ENCODE data around the gene TSTD1. TPM values are rescaled to one million over a fixed set of nuclear protein-coding genes. Genes with fewer than 3 reads are reported as not detected.
"Not testable (repeated sequence)": the region's sequence is repeated elsewhere in the genome, so short reads cannot be mapped to it uniquely, and the experiment has no call there.

The TSTD1 gene
- total RNA-seq, 1 donor from 2014 or later: 51.7 TPM

DNA sequence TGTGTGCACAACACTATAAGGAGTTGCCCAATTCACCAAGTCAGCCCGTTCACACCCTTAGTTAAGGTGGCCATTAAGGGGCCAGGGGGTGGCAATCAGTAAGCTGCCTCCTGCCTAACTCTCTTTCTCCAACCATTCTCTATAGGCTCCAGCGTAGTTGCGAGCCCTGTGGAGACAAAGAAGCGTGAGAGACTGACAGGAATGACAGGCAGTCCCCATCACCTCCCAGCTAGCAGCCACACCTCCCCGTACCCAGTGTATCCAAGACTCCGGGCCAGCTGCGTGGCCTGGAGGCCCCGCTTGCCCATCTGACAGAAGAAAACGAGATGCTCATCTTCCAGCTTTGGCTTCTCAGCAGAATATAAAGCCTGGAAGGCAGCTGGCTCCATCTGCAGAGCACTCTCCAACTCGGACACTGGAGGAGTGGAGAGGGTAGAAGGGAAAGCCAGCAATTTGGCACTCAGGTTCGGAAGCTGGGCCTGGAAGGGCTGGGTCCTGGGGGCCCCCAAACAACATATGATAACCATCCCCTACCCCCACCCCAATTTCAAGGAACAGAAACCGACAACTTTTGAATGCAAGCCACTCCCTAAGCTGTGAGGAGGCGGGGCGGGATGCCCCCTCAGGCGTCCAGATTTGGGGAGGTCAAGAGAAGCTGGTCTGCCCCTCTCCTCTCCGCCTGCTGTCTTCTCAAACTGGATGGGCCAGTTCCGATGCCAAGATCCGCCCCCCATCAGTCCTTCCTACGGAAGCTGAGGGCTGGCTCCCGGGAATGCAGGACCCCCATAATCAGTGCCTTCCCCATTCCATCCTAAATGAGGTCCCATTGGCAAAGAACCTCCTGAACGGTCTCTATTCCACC lies 872 bp downstream of the TSTD1 start:
- no peak for DNase-seq (ENCODE audit: low read depth)

DNA sequence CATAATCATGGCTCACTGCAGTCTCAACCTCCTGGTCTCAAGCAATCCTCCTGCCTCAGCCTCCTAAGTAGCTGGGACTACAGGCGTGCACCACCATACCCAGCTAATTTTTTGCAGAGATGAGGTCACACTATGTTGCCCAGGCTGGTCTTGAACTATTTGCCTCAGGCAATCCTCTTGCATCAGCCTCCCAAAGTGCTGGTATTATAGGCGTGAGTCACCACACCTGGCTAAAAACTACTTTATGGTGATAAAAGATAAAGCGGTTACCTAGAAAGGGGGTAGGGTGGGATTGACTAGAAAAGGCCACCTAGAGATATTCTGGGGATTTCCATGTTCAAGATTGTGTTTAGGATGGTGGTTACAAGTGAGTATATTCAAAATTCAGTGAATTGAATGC lies 5.0 kb downstream of the TSTD1 start:
- no peak for DNase-seq (ENCODE audit: low read depth)

DNA sequence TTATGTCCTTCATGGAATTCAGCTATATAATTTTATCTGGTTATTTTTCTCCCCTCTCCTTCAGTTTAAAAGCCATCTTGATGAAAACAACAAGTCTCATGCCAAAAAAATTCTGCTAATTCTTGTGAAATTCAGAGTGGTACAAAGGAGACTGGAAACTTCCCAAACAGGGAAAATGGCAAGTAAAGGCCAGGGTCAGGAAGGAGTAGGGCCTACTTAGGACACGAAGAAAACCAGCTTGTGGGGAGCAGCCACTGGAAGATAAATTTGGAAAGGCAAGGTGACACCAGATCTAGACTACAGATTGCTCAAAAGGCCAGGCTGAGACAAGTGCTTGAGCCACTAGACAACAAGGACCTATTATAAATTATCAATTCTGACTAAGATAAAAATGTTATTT lies 6.4 kb downstream of the TSTD1 start:
- peak; percentile 49 for DNase-seq (ENCODE audit: low read depth)

GRCh38 chr1:161031874-161032273 lies 6.9 kb downstream of the TSTD1 start:
- DNase-seq (ENCODE audit: low read depth): no peak

- not testable (repeated sequence) for DNase-seq (ENCODE audit: low read depth)
Measured at GRCh38 chr1:161029466-161029865, 9.3 kb downstream of the TSTD1 start.

DNA sequence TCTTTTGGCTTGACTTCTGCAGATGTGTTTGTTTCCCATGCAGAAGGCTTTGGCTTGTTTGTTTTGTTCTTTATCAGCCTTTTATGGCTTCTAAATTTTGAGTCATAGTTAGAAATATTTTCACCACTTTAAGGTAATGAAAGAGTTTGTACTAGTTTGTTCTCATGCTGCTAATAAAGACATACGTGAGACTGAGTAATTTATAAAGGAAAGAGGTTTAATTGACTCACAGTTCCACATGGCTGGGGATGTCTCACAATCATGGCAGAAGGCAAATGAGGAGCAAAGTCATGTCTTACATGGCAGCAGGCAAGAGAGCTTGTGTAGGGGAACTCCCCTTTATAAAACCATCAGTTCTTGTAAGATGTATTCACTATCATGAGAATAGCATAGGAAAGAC lies 11.8 kb downstream of the TSTD1 start:
- DNase-seq (ENCODE audit: low read depth): not testable (repeated sequence)

DNA sequence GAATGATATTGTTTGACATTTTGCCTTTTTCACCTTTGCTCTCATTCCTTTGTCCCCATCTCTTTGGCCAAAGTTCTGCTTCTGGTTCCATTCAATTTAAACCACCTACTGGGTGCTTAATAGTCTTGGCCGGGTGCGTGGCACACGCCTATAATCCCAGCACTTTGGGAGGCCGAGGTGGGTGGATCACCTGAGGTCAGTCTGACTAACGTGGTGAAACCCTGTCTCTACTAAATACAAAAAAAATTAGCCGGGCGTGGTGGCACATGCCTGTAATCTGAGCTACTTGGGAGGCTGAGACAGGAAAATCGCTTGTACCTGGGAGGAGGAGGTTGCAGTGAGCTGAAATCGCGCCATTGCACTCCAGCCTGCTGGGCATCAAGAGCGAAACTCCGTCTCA lies 16.3 kb downstream of the TSTD1 start:
- not testable (repeated sequence) for DNase-seq (ENCODE audit: low read depth)

- DNase-seq (ENCODE audit: low read depth): no peak
Measured at GRCh38 chr1:161021970-161022353, 16.8 kb downstream of the TSTD1 start.

DNA sequence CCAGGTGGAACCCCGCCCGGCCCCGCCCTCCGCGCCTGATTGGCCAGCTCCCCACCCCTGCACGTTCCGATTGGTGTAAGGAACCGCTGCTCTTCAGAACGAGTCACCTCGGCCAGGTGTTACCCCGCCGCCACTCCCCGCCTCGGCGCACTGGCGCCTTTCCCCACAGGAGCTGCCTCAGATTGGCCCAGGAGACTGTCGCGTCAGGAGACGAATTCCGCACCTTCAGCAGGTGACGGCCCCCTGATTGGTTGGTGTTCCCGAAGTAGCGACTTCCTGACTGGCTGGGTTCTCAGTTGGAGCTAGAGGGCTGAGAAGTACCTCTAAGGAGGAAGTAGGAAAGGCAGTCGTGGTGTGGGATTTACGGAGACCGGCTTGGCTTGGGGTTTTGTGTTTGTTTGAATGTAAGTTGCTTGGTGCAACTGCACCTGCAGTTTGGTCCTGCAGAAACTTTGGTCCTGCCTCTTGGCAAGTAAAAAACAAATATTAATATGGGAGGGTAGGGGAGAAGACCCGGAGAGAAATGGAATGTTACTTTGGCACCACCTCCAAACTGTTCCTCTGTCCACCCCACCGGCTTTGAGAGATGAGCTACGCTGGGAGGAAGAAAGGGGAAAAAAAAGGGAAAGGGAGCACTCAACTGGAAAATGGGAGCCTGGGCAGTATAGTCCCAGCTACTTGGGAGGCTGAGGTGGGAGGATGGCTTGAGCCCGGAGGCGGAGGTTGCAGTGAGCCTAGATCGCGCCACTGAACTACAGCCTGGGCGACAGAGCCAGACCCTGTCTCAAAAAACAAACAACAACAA lies 17.4 kb downstream of the TSTD1 start:
- DNase-seq (ENCODE audit: low read depth): peak; percentile 20

DNA sequence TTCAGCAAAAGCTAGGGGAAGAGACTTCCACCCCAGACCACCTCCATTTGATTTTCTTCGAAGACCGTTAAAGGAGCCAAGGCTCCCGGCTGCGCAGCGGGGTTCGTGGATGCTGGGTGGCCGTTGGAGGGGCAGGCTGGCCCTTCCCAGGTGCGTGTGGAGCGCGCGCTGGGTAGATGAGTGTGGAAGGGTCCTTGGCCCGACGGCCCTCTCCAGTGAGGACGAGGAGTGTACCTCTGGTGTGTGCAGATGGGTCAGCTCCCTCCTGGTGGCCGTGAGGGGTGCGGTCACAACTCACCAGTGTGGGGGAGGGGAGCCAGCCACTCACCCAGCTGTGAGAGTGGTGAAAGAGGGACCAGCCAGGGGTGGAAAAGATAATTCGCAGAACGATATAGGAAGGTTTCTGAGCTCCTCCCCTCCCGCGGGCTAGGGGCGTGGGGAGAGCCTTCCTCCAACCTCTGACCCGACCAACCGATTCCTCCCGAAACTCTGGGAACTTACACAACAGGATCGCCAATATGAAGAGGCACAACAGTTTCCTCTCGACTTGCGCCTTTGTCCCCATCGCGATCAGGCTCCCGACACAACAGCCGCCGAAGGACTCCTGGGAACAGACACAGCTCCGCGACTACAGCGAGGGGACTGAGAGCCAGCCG lies 18.1 kb downstream of the TSTD1 start, which contains the start of gene F11R:
F11R (minus strand) TSS at position 644 of the 656 bp plus-strand sequence; CDS start at position 565, 79 bp downstream.
- no peak for DNase-seq (ENCODE audit: low read depth)

GRCh38 chr1:161019751-161020495 lies 18.8 kb downstream of the TSTD1 start:
- DNase-seq (ENCODE audit: low read depth): no peak

GRCh38 chr1:161019111-161019660 lies 19.6 kb downstream of the TSTD1 start:
- not testable (repeated sequence) for DNase-seq (ENCODE audit: low read depth)

- no peak for DNase-seq (ENCODE audit: low read depth)
Measured at GRCh38 chr1:161018631-161018930, 20.2 kb downstream of the TSTD1 start.

DNA sequence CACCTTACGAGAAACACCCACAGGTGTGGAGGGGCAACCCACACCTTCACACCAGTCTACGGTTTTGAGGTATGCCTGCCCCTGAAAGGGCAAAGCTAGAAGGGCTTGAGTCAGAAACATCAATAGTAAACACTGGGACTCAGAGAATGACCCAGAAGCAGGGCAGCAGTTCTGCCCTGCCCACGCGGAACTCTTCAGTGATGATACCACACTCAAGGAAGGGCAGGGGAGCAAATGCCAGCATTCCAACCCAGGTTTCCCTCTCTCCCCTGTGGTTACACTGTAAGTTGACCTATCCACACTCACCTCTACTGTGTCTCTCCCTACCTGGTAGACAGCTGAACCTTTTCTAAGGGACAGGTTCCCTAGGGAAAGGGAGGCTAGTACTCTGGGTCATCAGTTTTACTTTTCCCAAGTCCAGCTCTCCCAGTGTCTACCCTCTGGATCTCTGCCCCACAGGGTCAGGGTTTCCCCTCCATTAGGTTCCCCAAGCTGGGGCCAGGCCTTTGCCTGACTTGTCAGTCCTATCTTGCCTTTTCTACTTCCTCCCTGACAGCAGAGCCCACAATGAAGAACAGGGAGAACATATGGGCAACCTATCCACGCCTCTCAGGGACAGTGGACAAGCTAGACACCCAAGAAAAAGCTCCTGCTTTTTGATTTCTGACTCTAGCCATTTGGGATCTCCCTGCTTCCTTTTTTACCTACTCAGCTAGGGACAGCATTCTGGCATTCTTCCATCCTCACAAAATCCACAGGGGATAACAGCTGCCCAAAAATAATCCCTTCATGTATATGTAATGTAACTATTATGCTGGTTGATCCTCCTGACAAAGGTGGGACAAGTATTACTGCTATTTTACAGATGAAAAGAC lies 20.8 kb downstream of the TSTD1 start:
- no peak for DNase-seq (ENCODE audit: low read depth)

GRCh38 chr1:161017181-161017580 lies 21.6 kb downstream of the TSTD1 start:
- DNase-seq (ENCODE audit: low read depth): not testable (repeated sequence)

- DNase-seq (ENCODE audit: low read depth): not testable (repeated sequence)
Measured at GRCh38 chr1:161016683-161017082, 22.1 kb downstream of the TSTD1 start.

- DNase-seq (ENCODE audit: low read depth): peak; percentile 89
Measured at GRCh38 chr1:161013488-161014230, 25.1 kb downstream of the TSTD1 start.

DNA sequence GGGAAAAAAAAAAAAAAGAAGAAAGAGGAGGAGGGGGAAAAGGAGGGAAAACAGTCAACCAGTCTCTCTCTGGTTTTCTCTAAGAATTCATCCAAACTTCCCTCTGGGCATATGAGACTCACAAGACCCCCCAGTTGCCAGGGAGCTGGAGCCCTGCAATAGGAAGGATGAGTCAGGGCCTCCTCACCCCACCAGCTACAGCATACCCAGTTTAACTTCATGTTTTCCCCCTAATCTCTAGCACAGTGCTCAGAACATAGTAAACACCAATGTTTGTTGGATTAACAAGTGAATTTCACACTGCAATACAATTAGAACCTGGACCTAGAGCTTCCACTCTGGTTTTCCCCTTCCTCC lies 25.7 kb downstream of the TSTD1 start:
- DNase-seq (ENCODE audit: low read depth): no peak

DNA sequence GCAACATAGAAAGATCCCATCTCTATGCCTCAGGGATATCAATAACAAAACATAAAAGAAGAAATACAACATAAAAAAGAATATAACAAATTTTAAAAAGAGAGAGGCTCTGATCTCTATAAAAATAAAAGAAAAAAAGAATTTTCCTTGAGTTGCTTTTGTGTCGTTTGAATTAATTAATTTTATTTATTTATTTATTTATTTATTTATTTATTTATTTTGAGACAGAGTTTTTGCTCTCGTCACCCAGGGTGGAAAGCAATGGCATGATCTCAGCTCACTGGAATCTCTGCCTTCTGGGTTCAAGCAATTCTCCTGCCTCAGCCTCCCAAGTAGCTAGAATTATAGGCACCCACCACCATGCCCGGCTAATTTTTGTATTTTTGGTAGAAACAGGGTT lies 26.3 kb downstream of the TSTD1 start:
- DNase-seq (ENCODE audit: low read depth): no peak
